ENCODE data around the gene SERPINE1. TPM values are rescaled to one million over a fixed set of nuclear protein-coding genes. Genes with fewer than 3 reads are reported as not detected.

SERPINE1 gene
- total and polyA plus RNA-seq, 3 donors from 2014 or later: 5.6 to 7.6 (median 5.8) TPM

GRCh38 chr7:101096331-101096956 is 30.5 kb upstream of the SERPINE1 start:
- no peak for DNase-seq
- 67 to 69% methylated on average over 6 of the region's 6 CpGs for WGBS, 2 donors
- Histone ChIP-seq H3K27me3 (no peaks in the 10 kb centered on the region), H3K9me3 (no peaks in the 10 kb centered on the region), H3K27ac (no peak overlapping the region), H3K36me3 (ENCODE audit: low read depth, missing control alignments) (no peaks in the 10 kb centered on the region), H3K4me3 (no peak overlapping the region), H3K4me1 (peaks cover 14% of the 10 kb centered on the region)
- intact Hi-C loops (cut with DNase I; ENCODE audit: low total_unique reads): no loop called here
- TF ChIP-seq POLR2A (IDR thresholded peaks at IDR 0.05) (no peak), CTCF (IDR thresholded peaks at IDR 0.05) (no peak)

- WGBS, 2 donors: 87% methylated on average over 5 of the region's 5 CpGs
- intact Hi-C loops (cut with DNase I; ENCODE audit: low total_unique reads): no loop called here
These were observed 30.0 kb upstream of the SERPINE1 start for GRCh38 chr7:101096957-101097347.

GRCh38 chr7:101097561-101097960 is 29.3 kb upstream of the SERPINE1 start:
- no peaks in the 10 kb centered on the region for H3K36me3 ChIP-seq (ENCODE audit: low read depth, missing control alignments)
- H3K9me3 ChIP-seq: no peaks in the 10 kb centered on the region
- H3K4me3 ChIP-seq: no peak overlapping the region
- H3K4me1 ChIP-seq: peaks cover 14% of the 10 kb centered on the region
- no peak overlapping the region for H3K27ac ChIP-seq
- WGBS, 2 donors: 88 to 90% methylated on average over 4 of the region's 4 CpGs
- DNase-seq: no peak
- intact Hi-C loops (cut with DNase I; ENCODE audit: low total_unique reads): no loop called here
- TF ChIP-seq POLR2A (IDR thresholded peaks at IDR 0.05) (no peak), CTCF (IDR thresholded peaks at IDR 0.05) (no peak)
- H3K27me3 ChIP-seq: no peaks in the 10 kb centered on the region

More at GRCh38 chr7:101096957-101097347, 30.0 kb upstream of the SERPINE1 start:
- Histone ChIP-seq H3K9me3 (no peaks in the 10 kb centered on the region), H3K36me3 (ENCODE audit: low read depth, missing control alignments) (no peaks in the 10 kb centered on the region), H3K27me3 (no peaks in the 10 kb centered on the region), H3K4me1 (peaks cover 14% of the 10 kb centered on the region), H3K4me3 (no peak overlapping the region), H3K27ac (no peak overlapping the region)
- DNase-seq: no peak
- TF ChIP-seq CTCF (IDR thresholded peaks at IDR 0.05) (no peak), POLR2A (IDR thresholded peaks at IDR 0.05) (no peak)

- WGBS, 2 donors: 37 to 56% methylated on average over 15 to 20 of the region's 26 CpGs
- Histone ChIP-seq H3K4me3 (no peak overlapping the region), H3K4me1 (peaks cover 18% of the 10 kb centered on the region), H3K9me3 (no peaks in the 10 kb centered on the region), H3K27me3 (no peaks in the 10 kb centered on the region), H3K36me3 (ENCODE audit: low read depth, missing control alignments) (no peaks in the 10 kb centered on the region), H3K27ac (peak overlapping the region; percentile 53 to 79)
- intact Hi-C loops (cut with DNase I; ENCODE audit: low total_unique reads): no loop called here
- peak; percentile 95 for DNase-seq
- TF ChIP-seq POLR2A (IDR thresholded peaks at IDR 0.05): no peak
- no peak for TF ChIP-seq CTCF (IDR thresholded peaks at IDR 0.05)
These were observed 26.7 kb upstream of the SERPINE1 start for GRCh38 chr7:101099969-101100781.
